OCI-LY3 (cell line): ENCODE results near the gene DPP10.

Experiments used
- H2AFZ ChIP-seq: fragments of 200-600, 300-600 bp; shearing (Covaris generic); 2 replicates; pipeline ENCODE4 v1.6.0; 2014; ENCODE audit warnings: antibody characterized with exemption, low read depth, low read length
- H3K27ac ChIP-seq: fragments of 200-600, 300-600 bp; sonication (generic); 2 replicates; pipeline ENCODE4 v1.5.1; 2014; ENCODE audit warnings: mild to moderate bottlenecking, low read length, moderate library complexity, mixed read lengths
- H3K27me3 ChIP-seq: fragments of 200-600, 300-600 bp; sonication (generic); 2 replicates; pipeline ENCODE4 v1.6.1; 2014; ENCODE audit warnings: low read depth, low read length, mixed read lengths
- H3K36me3 ChIP-seq: fragments of 200-600, 300-600 bp; sonication (generic); replicated peaks from 2 replicates; pipeline ENCODE3; 2014; ENCODE audit warnings: low read depth, low read length, mixed read lengths
- H3K4me1 ChIP-seq: fragments of 300-600, 200-600 bp; sonication (generic); 2 replicates; pipeline ENCODE4 v1.6.1; 2014; ENCODE audit warnings: low read length, mixed read lengths
- H3K4me2 ChIP-seq: fragments of 200-600, 300-600 bp; sonication (generic); 2 replicates; pipeline ENCODE4 v1.6.1; 2014; ENCODE audit warnings: low read length, mixed read lengths
- H3K4me3 ChIP-seq: fragments of 300-600, 200-600 bp; sonication (generic); 2 replicates; pipeline ENCODE4 v1.5.1; 2014; ENCODE audit warnings: antibody characterized with exemption, mild to moderate bottlenecking, low read length, moderate library complexity
- H3K79me2 ChIP-seq: fragments of 300-600, 200-600 bp; shearing (Covaris generic); 2 replicates; pipeline ENCODE4 v1.6.1; 2014; ENCODE audit warnings: mild to moderate bottlenecking, low read length, mixed read lengths
- H3K9ac ChIP-seq: fragments of 300-600, 200-600 bp; shearing (Covaris generic); 2 replicates; pipeline ENCODE4 v1.6.0; 2014; ENCODE audit warnings: mild to moderate bottlenecking, low read length, moderate library complexity
- H3K9me3 ChIP-seq: fragments of 200-600, 300-600 bp; shearing (Covaris generic); 2 replicates; pipeline ENCODE4 v1.6.1; 2014; ENCODE audit warnings: low read length, mixed read lengths; ENCODE audit not compliant: insufficient read depth
- H4K20me1 ChIP-seq: fragments of 200-600, 300-600 bp; sonication (generic); 2 replicates; pipeline ENCODE4 v1.6.1; 2016; ENCODE audit warnings: low read length, mixed read lengths; ENCODE audit not compliant: insufficient read depth
- CTCF ChIP-seq: fragments of 200-600, 300-600 bp; sonication (generic); IDR thresholded peaks from 2 replicates; pipeline ENCODE4 v1.5.1; 2014; ENCODE audit warnings: antibody characterized with exemption, low read length, low read depth
- EZH2phosphoT487 ChIP-seq: fragments of 200-600 bp; shearing (Covaris generic); IDR thresholded peaks from 2 replicates; pipeline ENCODE4 v1.6.1; 2018; ENCODE audit warnings: antibody characterized with exemption, mixed run types, low read depth

Gene DPP10

GRCh38 chr2:114709936-114710850, 267.8 kb downstream of the DPP10 start:
- TF ChIP-seq EZH2phosphoT487 = no peak
- TF ChIP-seq CTCF = no peak

GRCh38 chr2:114714313-114714712, 271.9 kb downstream of the DPP10 start:
- no peaks in the 10 kb centered on the region for H4K20me1 ChIP-seq
- H2AFZ ChIP-seq = no peak overlapping the region

More at GRCh38 chr2:114709936-114710850, 267.8 kb downstream of the DPP10 start:
- Histone ChIP-seq H3K4me1 (no peaks in the 10 kb centered on the region), H3K4me2 (no peak overlapping the region), H3K27ac (no peak overlapping the region), H3K9ac (no peak overlapping the region), H3K9me3 (no peaks in the 10 kb centered on the region), H3K79me2 (no peaks in the 10 kb centered on the region), H3K36me3 (no peaks in the 10 kb centered on the region), H3K27me3 (no peaks in the 10 kb centered on the region), H2AFZ (no peak overlapping the region), H3K4me3 (no peak overlapping the region), H4K20me1 (no peaks in the 10 kb centered on the region)

GRCh38 chr2:114717049-114717448, 274.6 kb downstream of the DPP10 start:
- H3K9ac ChIP-seq = no peak overlapping the region
- H3K4me3 ChIP-seq = no peak overlapping the region
- no peaks in the 10 kb centered on the region for H3K27me3 ChIP-seq
- H3K4me2 ChIP-seq = no peak overlapping the region
- H4K20me1 ChIP-seq = no peaks in the 10 kb centered on the region
- no peak overlapping the region for H2AFZ ChIP-seq
- H3K27ac ChIP-seq = no peak overlapping the region
- no peaks in the 10 kb centered on the region for H3K9me3 ChIP-seq
- TF ChIP-seq CTCF = no peak
- no peak for TF ChIP-seq EZH2phosphoT487
- no peaks in the 10 kb centered on the region for H3K36me3 ChIP-seq
- no peaks in the 10 kb centered on the region for H3K79me2 ChIP-seq
- no peaks in the 10 kb centered on the region for H3K4me1 ChIP-seq

More at GRCh38 chr2:114714313-114714712, 271.9 kb downstream of the DPP10 start:
- Histone ChIP-seq H3K36me3 (no peaks in the 10 kb centered on the region), H3K9ac (no peak overlapping the region), H3K79me2 (no peaks in the 10 kb centered on the region), H3K4me2 (no peak overlapping the region), H3K4me3 (no peak overlapping the region), H3K27ac (no peak overlapping the region), H3K4me1 (no peaks in the 10 kb centered on the region), H3K27me3 (no peaks in the 10 kb centered on the region), H3K9me3 (no peaks in the 10 kb centered on the region)
- TF ChIP-seq CTCF (no peak), EZH2phosphoT487 (no peak)

- Histone ChIP-seq H3K36me3 (no peaks in the 10 kb centered on the region), H4K20me1 (no peaks in the 10 kb centered on the region), H3K4me3 (no peak overlapping the region), H3K9me3 (no peaks in the 10 kb centered on the region), H3K4me1 (no peaks in the 10 kb centered on the region), H3K27me3 (no peaks in the 10 kb centered on the region), H3K79me2 (no peaks in the 10 kb centered on the region), H3K9ac (no peak overlapping the region), H3K4me2 (no peak overlapping the region), H3K27ac (no peak overlapping the region), H2AFZ (no peak overlapping the region)
- TF ChIP-seq CTCF (no peak), EZH2phosphoT487 (no peak)
Observed at GRCh38 chr2:114724454-114724853, 282.0 kb downstream of the DPP10 start.
